A673 (cell line): Measurements from ENCODE around the gene RASGRP2. TPM values are rescaled to one million over a fixed set of nuclear protein-coding genes. Genes with fewer than 3 reads are reported as not detected.

ENCODE experiments used
- BruUV-seq: library from RNA; stranded (reverse); fragments of 400-500 nt; replicated peaks from 2 replicates; lab custom pipeline; 2021; lab: Mats Ljungman, UMichigan
- CTCF ChIA-PET: fragments of 300-600 bp; sonication (Branson Sonifier 250); formaldehyde crosslinking; loops from one replicate; lab custom pipeline; 2022; ENCODE audit warnings: antibody characterized with exemption; lab: Charles Lee
- POLR2A ChIA-PET: fragments of 300-600 bp; sonication (Branson Sonifier 250); formaldehyde crosslinking; loops from one replicate; lab custom pipeline; 2022; ENCODE audit warnings: antibody characterized with exemption; ENCODE audit not compliant: low non-redundant PET; lab: Charles Lee
- DNase-seq: peaks from one replicate; pipeline ENCODE4 v3.0.0-alpha.2; 2015; ENCODE audit warnings: low spot score
- H3K27ac ChIP-seq: fragments of 200-600 bp; sonication (generic); 2 replicates; pipeline ENCODE4 v1.5.1; 2016; ENCODE audit warnings: mixed run types, low read depth, mild to moderate bottlenecking, mixed read lengths, antibody characterized with exemption, low read length; ENCODE audit not compliant: poor library complexity, severe bottlenecking
- H3K27me3 ChIP-seq: fragments of 200-600 bp; sonication (generic); replicated peaks from 2 replicates; pipeline ENCODE4 v1.6.1; 2017; ENCODE audit warnings: mixed run types, low read depth, mild to moderate bottlenecking, mixed read lengths, antibody characterized with exemption, low read length; ENCODE audit not compliant: insufficient read depth, poor library complexity
- H3K36me3 ChIP-seq: fragments of 200-600 bp; sonication (generic); 2 replicates; pipeline ENCODE4 v1.6.1; 2016; ENCODE audit warnings: mixed run types, mild to moderate bottlenecking, mixed read lengths, antibody characterized with exemption, low read length; ENCODE audit not compliant: insufficient read depth, poor library complexity, severe bottlenecking
- H3K4me1 ChIP-seq: fragments of 200-600 bp; sonication (generic); 2 replicates; pipeline ENCODE4 v1.6.1; 2017; ENCODE audit warnings: mixed run types, mild to moderate bottlenecking, mixed read lengths, antibody characterized with exemption, low read length; ENCODE audit not compliant: insufficient read depth, poor library complexity, severe bottlenecking
- H3K4me3 ChIP-seq: fragments of 200-600 bp; sonication (generic); 2 replicates; pipeline ENCODE4 v1.5.1; 2016; ENCODE audit warnings: low read depth, mixed run types, mild to moderate bottlenecking, mixed read lengths, low read length; ENCODE audit not compliant: poor library complexity, severe bottlenecking
- H3K9me3 ChIP-seq: fragments of 200-600 bp; sonication (generic); 2 replicates; pipeline ENCODE4 v1.6.1; 2016; ENCODE audit warnings: mixed run types, low read depth, mild to moderate bottlenecking, mixed read lengths, antibody characterized with exemption, low read length; ENCODE audit not compliant: poor library complexity, severe bottlenecking
- EZH2 ChIP-seq: fragments of 200-600 bp; sonication (generic); IDR thresholded peaks from 2 replicates; pipeline ENCODE4 v1.6.1; 2017; ENCODE audit warnings: borderline replicate concordance, low read depth, mild to moderate bottlenecking, mixed read lengths, antibody characterized with exemption, low read length; ENCODE audit not compliant: poor library complexity, severe bottlenecking
- intact Hi-C: fragments of 100-400 bp; cut with micrococcal nuclease; formaldehyde crosslinking; loops from one replicate; pipeline ENCODE4 v1.10.0; 2022; ENCODE audit not compliant: unreplicated experiment
- total RNA-seq: library from RNA; stranded (reverse); gene quantifications from 2 replicates; pipeline ENCODE4 v1.2.3, GENCODE V29; 2021
- TF ChIP-seq, protein P1 (sequence below): fragments of 300-800, 200-600 bp; sonication (generic); conservative IDR thresholded peaks from 2 replicates; pipeline ENCODE4 v1.5.1; 2017; ENCODE audit warnings: low read depth, mild to moderate bottlenecking, antibody characterized with exemption, low read length, moderate library complexity, mixed read lengths

RASGRP2 gene
- total RNA-seq, 1 experiment from 2014 or later = 2.0 TPM

- CTCF ChIA-PET = interaction anchor here (0.6 kb wide), 1 partner anchor 89 kb away, joined by 3 read pairs; no protein-coding TSS in a partner anchor
- POLR2A ChIA-PET = no interaction called here
- no peak overlapping the region for H3K4me3 ChIP-seq
- H3K4me1 ChIP-seq = peaks cover 27% of the 10 kb centered on the region
- BruUV-seq = no TSS peak
- intact Hi-C loops = loop anchor here (2.0 kb wide), 1 partner anchor 53 kb away; no protein-coding TSS in a partner anchor
- H3K9me3 ChIP-seq = no peaks in the 10 kb centered on the region
- no peak overlapping the region for H3K27ac ChIP-seq
- H3K36me3 ChIP-seq = no peaks in the 10 kb centered on the region
- no peak for DNase-seq
- H3K27me3 ChIP-seq = peaks cover 27% of the 10 kb centered on the region
- TF ChIP-seq, protein P1, sequence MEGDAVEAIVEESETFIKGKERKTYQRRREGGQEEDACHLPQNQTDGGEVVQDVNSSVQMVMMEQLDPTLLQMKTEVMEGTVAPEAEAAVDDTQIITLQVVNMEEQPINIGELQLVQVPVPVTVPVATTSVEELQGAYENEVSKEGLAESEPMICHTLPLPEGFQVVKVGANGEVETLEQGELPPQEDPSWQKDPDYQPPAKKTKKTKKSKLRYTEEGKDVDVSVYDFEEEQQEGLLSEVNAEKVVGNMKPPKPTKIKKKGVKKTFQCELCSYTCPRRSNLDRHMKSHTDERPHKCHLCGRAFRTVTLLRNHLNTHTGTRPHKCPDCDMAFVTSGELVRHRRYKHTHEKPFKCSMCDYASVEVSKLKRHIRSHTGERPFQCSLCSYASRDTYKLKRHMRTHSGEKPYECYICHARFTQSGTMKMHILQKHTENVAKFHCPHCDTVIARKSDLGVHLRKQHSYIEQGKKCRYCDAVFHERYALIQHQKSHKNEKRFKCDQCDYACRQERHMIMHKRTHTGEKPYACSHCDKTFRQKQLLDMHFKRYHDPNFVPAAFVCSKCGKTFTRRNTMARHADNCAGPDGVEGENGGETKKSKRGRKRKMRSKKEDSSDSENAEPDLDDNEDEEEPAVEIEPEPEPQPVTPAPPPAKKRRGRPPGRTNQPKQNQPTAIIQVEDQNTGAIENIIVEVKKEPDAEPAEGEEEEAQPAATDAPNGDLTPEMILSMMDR = no peak
- TF ChIP-seq EZH2 = no peak
Measured at GRCh38 chr11:64741375-64742086, 2.4 kb downstream of the RASGRP2 start.

GRCh38 chr11:64739871-64740270 is 4.1 kb downstream of the RASGRP2 start:
- CTCF ChIA-PET = no interaction called here
- intact Hi-C loops = no loop called here
- TF ChIP-seq, protein P1 = no peak
- no peak for TF ChIP-seq EZH2

DNA sequence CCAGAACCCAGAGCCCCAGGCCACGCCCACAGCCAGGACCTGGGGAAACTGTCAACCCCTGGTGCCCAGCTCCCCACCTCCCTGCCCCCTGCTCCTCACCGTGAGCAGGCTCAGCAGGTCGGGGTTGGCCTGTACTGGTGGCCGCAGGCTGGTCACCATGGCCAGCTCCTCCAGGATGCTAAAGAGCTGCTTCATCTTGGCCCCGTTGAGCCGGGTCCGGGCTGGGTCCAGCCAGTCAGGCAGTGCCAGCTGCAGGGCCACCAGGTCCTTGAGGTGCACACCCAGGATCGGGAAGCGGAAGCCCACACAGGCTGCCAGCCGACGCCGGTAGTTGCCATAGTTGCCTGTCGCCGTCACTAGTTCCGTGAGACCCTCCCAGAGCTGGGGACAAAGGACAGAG is 7.3 kb downstream of the RASGRP2 start:
- CTCF ChIA-PET = no interaction called here
- BruUV-seq = no TSS peak
- POLR2A ChIA-PET = no interaction called here
- Histone ChIP-seq H3K9me3 (no peaks in the 10 kb centered on the region), H3K27ac (no peak overlapping the region), H3K36me3 (no peaks in the 10 kb centered on the region), H3K27me3 (peaks cover under 1% of the 10 kb centered on the region), H3K4me1 (no peaks in the 10 kb centered on the region), H3K4me3 (no peak overlapping the region)
- intact Hi-C loops = no loop called here
- no peak for DNase-seq
- TF ChIP-seq, protein P1 = no peak
- TF ChIP-seq EZH2 = no peak

More at GRCh38 chr11:64739871-64740270, 4.1 kb downstream of the RASGRP2 start:
- no peak for DNase-seq
- Histone ChIP-seq H3K27ac (no peak overlapping the region), H3K4me3 (no peak overlapping the region), H3K27me3 (peaks cover 27% of the 10 kb centered on the region), H3K9me3 (no peaks in the 10 kb centered on the region), H3K36me3 (no peaks in the 10 kb centered on the region), H3K4me1 (peaks cover 20% of the 10 kb centered on the region)
- no TSS peak for BruUV-seq
- POLR2A ChIA-PET = no interaction called here
